Panc1 (cell line): ENCODE results near the gene POLR1H. TPM values are rescaled to one million over a fixed set of nuclear protein-coding genes. Genes with fewer than 3 reads are reported as not detected.

Experiments used
- ATAC-seq: fragments of 200-7000 bp; cut with Tn5 transposase; 2 replicates; pipeline ENCODE4 v1.9.1; 2020; ENCODE audit warnings: mild to moderate bottlenecking, moderate library complexity
- BruUV-seq: library from RNA; stranded (reverse); fragments of 400-500 nt; replicated peaks from 2 replicates; lab custom pipeline; 2021; lab: Mats Ljungman, UMichigan
- CTCF ChIA-PET: fragments of 300-600 bp; sonication (Branson Sonifier 250); formaldehyde crosslinking; loops from one replicate; lab custom pipeline; 2022; ENCODE audit warnings: antibody characterized with exemption; lab: Charles Lee
- POLR2A ChIA-PET: fragments of 300-600 bp; sonication (Branson Sonifier 250); formaldehyde crosslinking; loops from one replicate; lab custom pipeline; 2022; ENCODE audit warnings: antibody characterized with exemption; lab: Charles Lee
- DNase-seq: peaks from one replicate; pipeline ENCODE4 v3.0.0-alpha.2; 2010; ENCODE audit warnings: low read depth, low spot score
- H3K27ac ChIP-seq: 2 replicates; pipeline ENCODE4 v1.5.1; 2011; ENCODE audit warnings: mild to moderate bottlenecking, low read length, inconsistent platforms
- H3K27me3 ChIP-seq: fragments of 200-500 bp; sonication (Bioruptor generic); 2 replicates; pipeline ENCODE4 v1.6.0; 2014; ENCODE audit warnings: low read length, inconsistent platforms; ENCODE audit not compliant: control insufficient read depth, insufficient read depth
- H3K36me3 ChIP-seq: fragments of 200-500 bp; sonication (Bioruptor generic); 2 replicates; pipeline ENCODE4 v1.5.1; 2014; ENCODE audit warnings: inconsistent platforms, mild to moderate bottlenecking, low read length, moderate library complexity; ENCODE audit not compliant: control insufficient read depth, insufficient read depth
- H3K4me1 ChIP-seq: 2 replicates; pipeline ENCODE4 v1.5.1; 2011; ENCODE audit warnings: inconsistent platforms, mild to moderate bottlenecking, low read length, moderate library complexity; ENCODE audit not compliant: control insufficient read depth, insufficient read depth
- H3K4me3 ChIP-seq, 2 experiments: 2 replicates each; pipeline ENCODE4 v1.5.1; 2011 to 2012; ENCODE audit warnings: low read depth in 2 of 2, low read length in 2 of 2, mild to moderate bottlenecking in 2 of 2, inconsistent platforms in 1 of 2, moderate library complexity in 1 of 2
- H3K9me3 ChIP-seq: fragments of 200-500 bp; sonication (Bioruptor generic); 2 replicates; pipeline ENCODE4 v1.5.1; 2014; ENCODE audit warnings: low read depth, mild to moderate bottlenecking, inconsistent platforms, low read length, moderate library complexity; ENCODE audit not compliant: control insufficient read depth, insufficient read depth
- CTCF ChIP-seq: fragments of 450-650 bp; IDR thresholded peaks from 2 replicates; pipeline ENCODE4 v1.5.1; 2017; ENCODE audit warnings: mild to moderate bottlenecking
- POLR2AphosphoS5 ChIP-seq: IDR thresholded peaks from 2 replicates; pipeline ENCODE4 v1.6.1; 2012; ENCODE audit warnings: mild to moderate bottlenecking, low read depth, low read length, moderate library complexity
- REST ChIP-seq, 2 experiments: IDR thresholded peaks; 2 replicates each; pipeline ENCODE4 v1.6.1; 2011 to 2012; ENCODE audit warnings: low read depth in 2 of 2, control low read depth in 1 of 2, low read length in 1 of 2, mild to moderate bottlenecking in 1 of 2, moderate library complexity in 1 of 2; ENCODE audit not compliant: insufficient read depth in 1 of 2
- SIN3A ChIP-seq: IDR thresholded peaks from 2 replicates; pipeline ENCODE4 v1.6.1; 2012; ENCODE audit warnings: low read depth, mild to moderate bottlenecking, low read length, moderate library complexity, borderline replicate concordance; ENCODE audit not compliant: insufficient read depth
- TCF7L2 ChIP-seq: IDR thresholded peaks from 2 replicates; pipeline ENCODE4 v1.6.1; 2011; ENCODE audit warnings: mild to moderate bottlenecking, low read depth, low read length, inconsistent platforms
- in situ Hi-C: cut with HindIII; loops from 2 replicates; pipeline ENCODE4 v1.10.0; 2016; ENCODE audit warnings: low sequenced_read_pairs, low pct_unique_long_range_greater_than_20kb
- intact Hi-C: fragments of 100-400 bp; cut with micrococcal nuclease; formaldehyde crosslinking; loops from one replicate; pipeline ENCODE4 v1.10.0; 2022; ENCODE audit not compliant: unreplicated experiment
- total RNA-seq: library from RNA; stranded (reverse); gene quantifications from one replicate; pipeline ENCODE4 v1.2.1, GENCODE V29; 2021; ENCODE audit not compliant: unreplicated experiment

The POLR1H gene
- total RNA-seq, 1 experiment from 2014 or later, result 24.9 TPM

GRCh38 chr6:30053682-30054081, 7.4 kb upstream of the POLR1H start:
- no TSS peak for BruUV-seq

GRCh38 chr6:30055513-30055912, 5.6 kb upstream of the POLR1H start:
- ChIA-PET CTCF (no interaction called here), POLR2A (no interaction called here)
- peaks cover 9% of the 10 kb centered on the region for H3K4me1 ChIP-seq
- no peak for DNase-seq
- intact Hi-C loops (no loop called here), in situ Hi-C loops (no loop called here)
- ATAC-seq, result no peak
- H3K27ac ChIP-seq, result no peak overlapping the region
- H3K4me3 ChIP-seq, result no peak overlapping the region
- peaks cover 3% of the 10 kb centered on the region; the same call in 1 of the 2 replicates for H3K36me3 ChIP-seq
- H3K27me3 ChIP-seq, result no peaks in the 10 kb centered on the region
- TF ChIP-seq POLR2AphosphoS5 (no peak), SIN3A (no peak), TCF7L2 (no peak), CTCF (no peak), REST (IDR thresholded peaks at IDR 0.05; ENCODE audit: insufficient read depth in 1 of 2, low read depth in 2 of 2, low read length in 1 of 2) (no peak)
- no TSS peak for BruUV-seq
- H3K9me3 ChIP-seq, result no peaks in the 10 kb centered on the region

More at GRCh38 chr6:30053682-30054081, 7.4 kb upstream of the POLR1H start:
- H3K27me3 ChIP-seq, result no peaks in the 10 kb centered on the region
- POLR2A ChIA-PET, result no interaction called here
- H3K36me3 ChIP-seq, result no peaks in the 10 kb centered on the region
- no peaks in the 10 kb centered on the region for H3K9me3 ChIP-seq
- H3K4me3 ChIP-seq, result no peak overlapping the region
- H3K27ac ChIP-seq, result no peak overlapping the region
- no peaks in the 10 kb centered on the region for H3K4me1 ChIP-seq
- ATAC-seq (no peak), DNase-seq (no peak)
- TF ChIP-seq REST (IDR thresholded peaks at IDR 0.05; ENCODE audit: insufficient read depth in 1 of 2, low read depth in 2 of 2, low read length in 1 of 2), result no peak
- TF ChIP-seq CTCF, result no peak
- no peak for TF ChIP-seq TCF7L2
- no peak for TF ChIP-seq SIN3A
- no peak for TF ChIP-seq POLR2AphosphoS5
- in situ Hi-C loops (no loop called here), intact Hi-C loops (no loop called here)
- CTCF ChIA-PET, result no interaction called here
